Natural killer cell (primary cell): ENCODE measurements around the gene LECT2. TPM values are rescaled to one million over a fixed set of nuclear protein-coding genes. Genes with fewer than 3 reads are reported as not detected.

Experiments
- ATAC-seq, 3 donors: fragments of 150-1000 bp in 2 of 3; fragments of 200-7000 bp in 1 of 3; cut with Tn5 transposase; 1 replicate in 1 of 3; 2 replicates in 2 of 3; pipeline ENCODE4 v1.10.0; 2021; ENCODE audit warnings: mild to moderate bottlenecking in 2 of 3, moderate library complexity in 2 of 3
- DNase-seq, 2 donors: peaks; one replicate each; pipeline versions ENCODE4 v3.0.0 to v3.0.0-alpha.2; 2013 to 2021; ENCODE audit warnings: mixed read lengths in 1 of 2
- H3K27ac ChIP-seq: one replicate; pipeline ENCODE4 v1.5.1; 2013; ENCODE audit warnings: mild to moderate bottlenecking, low read length
- H3K27me3 ChIP-seq: one replicate; pipeline ENCODE4 v1.6.1; 2013; ENCODE audit warnings: low read length; ENCODE audit not compliant: control insufficient read depth, insufficient read depth
- H3K36me3 ChIP-seq: one replicate; pipeline ENCODE4 v1.6.1; 2013; ENCODE audit warnings: low read length; ENCODE audit not compliant: control insufficient read depth, insufficient read depth
- H3K4me1 ChIP-seq: one replicate; pipeline ENCODE4 v1.6.1; 2013; ENCODE audit warnings: low read length; ENCODE audit not compliant: control insufficient read depth, insufficient read depth
- H3K4me3 ChIP-seq: one replicate; pipeline ENCODE4 v1.5.1; 2013; ENCODE audit warnings: low read length
- H3K9me3 ChIP-seq: one replicate; pipeline ENCODE4 v1.6.1; 2013; ENCODE audit warnings: low read length; ENCODE audit not compliant: control insufficient read depth, insufficient read depth
- H3K27ac Mint-ChIP-seq, 2 donors: one replicate each; pipeline ENCODE4 v1.8.0; 2022; ENCODE audit warnings: mild to moderate bottlenecking in 2 of 2, mixed read lengths in 2 of 2, moderate library complexity in 1 of 2
- H3K27me3 Mint-ChIP-seq, 2 donors: one replicate each; pipeline ENCODE4 v1.8.0; 2022; ENCODE audit warnings: low read depth in 2 of 2, mixed read lengths in 2 of 2
- H3K36me3 Mint-ChIP-seq: one replicate; pipeline ENCODE4 v1.8.0; 2022; ENCODE audit warnings: mixed read lengths
- H3K4me1 Mint-ChIP-seq, 2 donors: one replicate each; pipeline ENCODE4 v1.8.0; 2022; ENCODE audit warnings: mixed read lengths in 2 of 2
- H3K4me3 Mint-ChIP-seq: one replicate; pipeline ENCODE4 v1.8.0; 2022; ENCODE audit warnings: mild to moderate bottlenecking, moderate library complexity, mixed read lengths
- H3K9me3 Mint-ChIP-seq, 2 donors: one replicate each; pipeline ENCODE4 v1.8.0; 2022; ENCODE audit warnings: mixed read lengths in 2 of 2
- whole genome bisulfite sequencing: methylation state at CpG from one replicate; pipeline ENCODE4 v1.1.7; 2013; ENCODE audit warnings: missing lambda C conversion rate; ENCODE audit not compliant: insufficient coverage; 5-methylcytosine and 5-hydroxymethylcytosine counted together
- intact Hi-C: fragments of 100-400 bp; cut with micrococcal nuclease; formaldehyde crosslinking; loops from one replicate; pipeline ENCODE4 v1.14.2; 2022
- total RNA-seq, 4 donors: library from RNA; stranded (reverse); fragments of 120-200 nt in 1 of 4; gene quantifications; one replicate each; pipeline versions ENCODE4 v1.2.3 to v1.2.4, GENCODE V29; 2013 to 2022
- TF ChIP-seq, protein P1 (sequence below): fragments of 200-600 bp; IDR thresholded peaks from one replicate; pipeline ENCODE4 v1.8.0; 2022; ENCODE audit warnings: antibody characterized with exemption

LECT2 gene
- total RNA-seq, 3 donors from 2014 or later (not counting 1 experiment from before 2014, with no cell fraction given): not detected

DNA sequence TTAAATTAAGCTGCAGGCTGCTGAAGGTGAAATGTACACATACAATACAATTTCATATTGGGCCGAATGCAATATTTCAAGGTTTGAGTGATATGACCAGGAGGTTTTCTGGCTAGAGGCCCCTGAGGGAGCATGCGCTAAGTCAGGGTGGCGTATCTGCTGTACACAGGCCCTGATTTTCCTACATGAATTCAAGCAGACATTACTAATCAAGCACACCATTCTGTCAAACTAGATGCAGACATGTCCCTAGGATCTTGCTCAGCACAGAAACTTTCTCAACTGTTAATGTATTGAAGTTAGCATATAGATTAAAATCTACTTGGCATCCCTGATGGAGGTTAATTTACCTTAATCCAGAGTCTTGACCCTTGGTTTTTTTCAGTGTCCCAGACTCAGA, 10.7 kb upstream of the LECT2 start:
- no peaks in the 10 kb centered on the region for H3K4me1 ChIP-seq
- H3K4me3 ChIP-seq: no peak overlapping the region
- no peaks in the 10 kb centered on the region for H3K36me3 ChIP-seq
- Mint-ChIP-seq H3K9me3 (no peaks in the 10 kb centered on the region), H3K36me3 (no peaks in the 10 kb centered on the region), H3K27me3 (peaks cover 14 to 21% of the 10 kb centered on the region in 2 donors), H3K4me3 (no peak overlapping the region), H3K4me1 (no peaks in the 10 kb centered on the region), H3K27ac (no peak overlapping the region)
- intact Hi-C loops: no loop called here
- DNase-seq (no peak), ATAC-seq (no peak)
- no peaks in the 10 kb centered on the region for H3K9me3 ChIP-seq
- no peak overlapping the region for H3K27ac ChIP-seq
- TF ChIP-seq, protein P1, sequence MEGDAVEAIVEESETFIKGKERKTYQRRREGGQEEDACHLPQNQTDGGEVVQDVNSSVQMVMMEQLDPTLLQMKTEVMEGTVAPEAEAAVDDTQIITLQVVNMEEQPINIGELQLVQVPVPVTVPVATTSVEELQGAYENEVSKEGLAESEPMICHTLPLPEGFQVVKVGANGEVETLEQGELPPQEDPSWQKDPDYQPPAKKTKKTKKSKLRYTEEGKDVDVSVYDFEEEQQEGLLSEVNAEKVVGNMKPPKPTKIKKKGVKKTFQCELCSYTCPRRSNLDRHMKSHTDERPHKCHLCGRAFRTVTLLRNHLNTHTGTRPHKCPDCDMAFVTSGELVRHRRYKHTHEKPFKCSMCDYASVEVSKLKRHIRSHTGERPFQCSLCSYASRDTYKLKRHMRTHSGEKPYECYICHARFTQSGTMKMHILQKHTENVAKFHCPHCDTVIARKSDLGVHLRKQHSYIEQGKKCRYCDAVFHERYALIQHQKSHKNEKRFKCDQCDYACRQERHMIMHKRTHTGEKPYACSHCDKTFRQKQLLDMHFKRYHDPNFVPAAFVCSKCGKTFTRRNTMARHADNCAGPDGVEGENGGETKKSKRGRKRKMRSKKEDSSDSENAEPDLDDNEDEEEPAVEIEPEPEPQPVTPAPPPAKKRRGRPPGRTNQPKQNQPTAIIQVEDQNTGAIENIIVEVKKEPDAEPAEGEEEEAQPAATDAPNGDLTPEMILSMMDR: no peak
- peaks cover 6% of the 10 kb centered on the region for H3K27me3 ChIP-seq
- WGBS: 97% methylated on average over 3 of the region's 3 CpGs

DNA sequence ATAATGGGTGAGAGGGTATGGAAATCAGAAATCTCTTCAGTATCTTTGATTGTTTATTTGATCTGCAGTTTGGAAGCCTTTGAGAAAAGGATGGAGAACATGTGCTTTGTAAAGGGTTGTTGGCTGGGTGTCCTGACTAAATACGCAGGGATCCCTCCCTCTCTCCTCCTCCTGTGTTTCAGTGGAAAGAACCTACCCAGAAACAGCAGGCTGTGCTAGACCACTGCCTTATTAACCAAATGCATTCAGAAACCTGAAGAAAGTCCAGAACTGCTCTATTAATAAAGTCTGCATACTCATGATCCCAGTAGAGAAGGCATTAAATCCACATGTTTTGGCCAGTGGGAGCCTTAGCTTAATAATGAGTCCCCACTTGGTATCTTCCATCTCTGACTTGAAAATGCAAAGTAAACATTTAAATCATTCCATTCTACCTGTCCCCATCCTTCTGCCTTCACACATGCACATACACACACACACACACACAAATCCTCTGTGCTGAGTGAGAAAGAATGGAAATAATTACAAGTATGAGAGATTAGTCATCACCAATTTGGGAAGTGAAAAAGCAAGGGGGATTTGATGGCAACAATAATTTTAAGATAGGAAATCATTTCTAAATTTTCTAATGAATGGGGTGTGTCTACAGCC, 10.0 kb upstream of the LECT2 start:
- peaks cover 12 to 21% of the 10 kb centered on the region in 2 donors for H3K27me3 Mint-ChIP-seq
- Histone ChIP-seq H3K9me3 (no peaks in the 10 kb centered on the region), H3K36me3 (no peaks in the 10 kb centered on the region), H3K4me3 (no peak overlapping the region), H3K4me1 (no peaks in the 10 kb centered on the region), H3K27ac (no peak overlapping the region), H3K27me3 (peaks cover 3% of the 10 kb centered on the region)
- DNase-seq: no peak
- no peaks in the 10 kb centered on the region for H3K36me3 Mint-ChIP-seq
- no peaks in the 10 kb centered on the region for H3K4me1 Mint-ChIP-seq
- H3K4me3 Mint-ChIP-seq: no peak overlapping the region
- no peak for ATAC-seq
- TF ChIP-seq, protein P1: no peak
- 100% methylated on average over 1 of the region's 1 CpG for WGBS
- intact Hi-C loops: no loop called here
- no peaks in the 10 kb centered on the region for H3K9me3 Mint-ChIP-seq
- no peak overlapping the region for H3K27ac Mint-ChIP-seq

DNA sequence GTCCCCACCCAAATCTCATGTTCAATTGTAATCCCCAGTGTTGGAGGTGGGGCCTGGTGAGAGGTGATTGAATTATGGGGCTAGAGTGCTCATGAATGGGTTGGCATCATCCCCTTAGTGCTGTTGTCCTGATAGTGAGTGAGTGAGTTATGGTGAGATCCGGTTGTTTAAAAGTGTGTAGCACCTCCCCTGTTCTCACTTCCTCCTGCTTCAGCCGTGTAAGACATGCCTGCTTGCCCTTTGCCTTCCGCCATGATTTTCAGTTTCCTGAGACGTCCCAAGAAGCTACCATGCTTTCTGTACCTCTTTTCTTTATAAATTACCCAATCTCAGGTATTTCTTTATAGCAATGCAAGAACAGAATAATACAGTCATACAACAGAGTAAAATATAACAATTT, 742 bp upstream of the LECT2 start:
- intact Hi-C loops: no loop called here
- ATAC-seq: no peak
- no peak overlapping the region for H3K4me3 Mint-ChIP-seq

More for the DNA sequence above, 742 bp upstream of the LECT2 start:
- H3K36me3 Mint-ChIP-seq: no peaks in the 10 kb centered on the region
- Histone ChIP-seq H3K4me1 (no peaks in the 10 kb centered on the region), H3K27me3 (no peaks in the 10 kb centered on the region), H3K36me3 (no peaks in the 10 kb centered on the region), H3K9me3 (no peaks in the 10 kb centered on the region), H3K4me3 (no peak overlapping the region), H3K27ac (no peak overlapping the region)
- no peaks in the 10 kb centered on the region for H3K9me3 Mint-ChIP-seq
- H3K4me1 Mint-ChIP-seq: no peaks in the 10 kb centered on the region
- 59% methylated on average over 4 of the region's 4 CpGs for WGBS
- TF ChIP-seq, protein P1: no peak
- no peak overlapping the region for H3K27ac Mint-ChIP-seq
- H3K27me3 Mint-ChIP-seq: peaks cover 21 to 53% of the 10 kb centered on the region in 2 donors
- DNase-seq: no peak
